Fibroblast of villous mesenchyme (primary cell): Measurements from ENCODE around the gene NDFIP1. TPM values are rescaled to one million over a fixed set of nuclear protein-coding genes. Genes with fewer than 3 reads are reported as not detected.

ENCODE experiments used
- DNase-seq: peaks from one replicate; pipeline ENCODE4 v3.0.0-alpha.2; 2010; ENCODE audit warnings: low read depth
- H3K4me3 ChIP-seq: 2 replicates; pipeline ENCODE4 v1.5.1; 2011; ENCODE audit warnings: low read depth, mild to moderate bottlenecking, low read length
- CTCF ChIP-seq: IDR thresholded peaks from 2 replicates; pipeline ENCODE4 v1.5.1; 2012; ENCODE audit warnings: low read depth, mild to moderate bottlenecking, low read length; ENCODE audit not compliant: insufficient read depth
- total RNA-seq: library from RNA; depleted of rRNA; stranded (reverse); fragments of >200 nt; gene quantifications from 2 replicates; pipeline ENCODE4 v1.2.3, GENCODE V29; 2012

The NDFIP1 gene
- total RNA-seq, 1 donor, result 92.0 TPM

- no peak for DNase-seq
- H3K4me3 ChIP-seq, result no peak overlapping the region
- no peak for TF ChIP-seq CTCF
These were observed 17.4 kb downstream of the NDFIP1 start for GRCh38 chr5:142125963-142126362.

- no peak for TF ChIP-seq CTCF
- no peak for DNase-seq
- no peak overlapping the region for H3K4me3 ChIP-seq
These were observed 20.2 kb downstream of the NDFIP1 start for GRCh38 chr5:142128675-142129208.

- TF ChIP-seq CTCF, result no peak
- no peak for DNase-seq
- no peak overlapping the region for H3K4me3 ChIP-seq
These were observed 21.0 kb downstream of the NDFIP1 start for GRCh38 chr5:142129446-142130066.

- no peak overlapping the region for H3K4me3 ChIP-seq
- no peak for TF ChIP-seq CTCF
- DNase-seq, result no peak
These were observed 22.8 kb downstream of the NDFIP1 start for GRCh38 chr5:142131394-142131793.

- H3K4me3 ChIP-seq, result no peak overlapping the region
- no peak for DNase-seq
- TF ChIP-seq CTCF, result no peak
These were observed 24.3 kb downstream of the NDFIP1 start for GRCh38 chr5:142132916-142133315.

- no peak for DNase-seq
- H3K4me3 ChIP-seq, result no peak overlapping the region
- TF ChIP-seq CTCF, result no peak
These were observed 25.0 kb downstream of the NDFIP1 start for GRCh38 chr5:142133330-142134206.
